GM13977 (cell line): ENCODE results near the gene SLFN5.
"Not testable (repeated sequence)": the region's sequence is repeated elsewhere in the genome, so short reads cannot be mapped to it uniquely, and the experiment has no call there.

ENCODE experiments used
- DNase-seq: peaks from one replicate; pipeline ENCODE4 v3.0.0; 2012; ENCODE audit warnings: low spot score
- CTCF ChIP-seq: IDR thresholded peaks from 2 replicates; pipeline ENCODE4 v1.5.1; 2012; ENCODE audit warnings: mild to moderate bottlenecking, control low read depth; ENCODE audit not compliant: insufficient read depth; ENCODE audit errors: extremely low read depth, missing control alignments
- in situ Hi-C: fragments of 300-500 bp; cut with MboI; formaldehyde crosslinking; loops from one replicate; pipeline ENCODE4 v1.12.0; 2022; ENCODE audit warnings: low sequenced_read_pairs, low pct_unique_long_range_greater_than_20kb, mixed read lengths, inconsistent platforms; ENCODE audit not compliant: unreplicated experiment

SLFN5 gene

GRCh38 chr17:35242805-35243560 is at the start of gene SLFN5:
TSS of gene SLFN5 (plus strand) at chr17:35243072. CDS start at chr17:35258691, 15,619 bp downstream.
- in situ Hi-C loops = no loop called here
- TF ChIP-seq CTCF = no peak
- peak; percentile 97 for DNase-seq

- in situ Hi-C loops, DNase-seq: not testable (repeated sequence)
Observed at GRCh38 chr17:35194001-35194400, 48.9 kb upstream of the SLFN5 start, which contains the start of gene SLC35G3. TSS of gene SLC35G3 (minus strand) at chr17:35194393. CDS start at chr17:35194307, 86 bp downstream.

GRCh38 chr17:35195062-35195461 is 47.8 kb upstream of the SLFN5 start:
- DNase-seq, in situ Hi-C loops: not testable (repeated sequence)

- in situ Hi-C loops, DNase-seq: not testable (repeated sequence)
Observed at GRCh38 chr17:35202582-35202981, 40.3 kb upstream of the SLFN5 start.

- no peak for TF ChIP-seq CTCF
- no peak for DNase-seq
- in situ Hi-C loops = no loop called here
Observed at GRCh38 chr17:35210741-35211140, 32.1 kb upstream of the SLFN5 start.

- no peak for TF ChIP-seq CTCF
- no peak for DNase-seq
- in situ Hi-C loops = no loop called here
Observed at GRCh38 chr17:35212668-35213067, 30.2 kb upstream of the SLFN5 start.

GRCh38 chr17:35213412-35213940 is 29.4 kb upstream of the SLFN5 start:
- in situ Hi-C loops = no loop called here
- DNase-seq = no peak
- TF ChIP-seq CTCF = no peak

- no peak for TF ChIP-seq CTCF
- in situ Hi-C loops = no loop called here
- no peak for DNase-seq
Observed at GRCh38 chr17:35214192-35214591, 28.7 kb upstream of the SLFN5 start.
